Smooth muscle cell (in vitro differentiated cells): ENCODE measurements around the gene PRDM16. TPM values are rescaled to one million over a fixed set of nuclear protein-coding genes. Genes with fewer than 3 reads are reported as not detected.

Source experiments
- DNase-seq: peaks from one replicate; lab custom pipeline; 2025; ENCODE audit not compliant: unreplicated experiment; lab: John Stamatoyannopoulos, UW
- H2AFZ ChIP-seq: fragments of 200-600 bp; sonication (generic); 2 replicates; pipeline ENCODE4 v1.6.0; 2016; ENCODE audit warnings: antibody characterized with exemption, low read depth, mild to moderate bottlenecking
- H3F3A ChIP-seq: fragments of 200-600 bp; sonication (generic); 2 replicates; pipeline ENCODE4 v1.6.0; 2017; ENCODE audit warnings: antibody characterized with exemption, low read depth
- H3K27ac ChIP-seq: fragments of 200-600 bp; sonication (generic); 2 replicates; pipeline ENCODE4 v1.5.1; 2016; ENCODE audit warnings: low read depth, mild to moderate bottlenecking
- H3K27me3 ChIP-seq: fragments of 200-600 bp; sonication (generic); 2 replicates; pipeline ENCODE4 v1.6.1; 2016; ENCODE audit warnings: low read depth, mild to moderate bottlenecking
- H3K36me3 ChIP-seq: fragments of 200-600 bp; sonication (generic); 2 replicates; pipeline ENCODE4 v1.5.1; 2016; ENCODE audit warnings: low read depth
- H3K4me1 ChIP-seq: fragments of 200-600 bp; sonication (generic); 2 replicates; pipeline ENCODE4 v1.5.1; 2016; ENCODE audit warnings: low read depth
- H3K4me2 ChIP-seq: fragments of 200-600 bp; sonication (generic); 2 replicates; pipeline ENCODE4 v1.6.0; 2016; ENCODE audit warnings: mild to moderate bottlenecking
- H3K4me3 ChIP-seq: fragments of 200-600 bp; sonication (generic); 2 replicates; pipeline ENCODE4 v1.5.1; 2016; ENCODE audit warnings: mild to moderate bottlenecking
- H3K79me2 ChIP-seq: fragments of 200-600 bp; sonication (generic); 2 replicates; pipeline ENCODE4 v1.6.0; 2016; ENCODE audit warnings: low read depth, mild to moderate bottlenecking
- H3K9ac ChIP-seq: fragments of 200-600 bp; sonication (generic); 2 replicates; pipeline ENCODE4 v1.6.0; 2016; ENCODE audit warnings: low read depth
- H3K9me3 ChIP-seq: fragments of 200-600 bp; sonication (generic); replicated peaks from 2 replicates; pipeline ENCODE4 v1.5.1; 2016; ENCODE audit warnings: low read depth
- H4K20me1 ChIP-seq: fragments of 200-600 bp; sonication (generic); 2 replicates; pipeline ENCODE4 v1.6.0; 2016; ENCODE audit warnings: low read depth
- WGBS: methylation state at CpG from one replicate; pipeline ENCODE4 v1.1.7; 2016; ENCODE audit warnings: low lambda C conversion rate; 5-methylcytosine and 5-hydroxymethylcytosine counted together
- polyA plus RNA-seq: library from polyadenylated mRNA; unstranded; fragments of >200 nt; fragmentation: Nextera tagmentation; extraction: Ambion mirVana; gene quantifications from 2 replicates; pipeline ENCODE4 v1.2.1, GENCODE V29; 2016
- total RNA-seq: library from RNA; depleted of rRNA; stranded (reverse); fragments of >200 nt; gene quantifications from 2 replicates; pipeline ENCODE4 v1.2.3, GENCODE V29; 2014
- TF ChIP-seq, protein P1 (sequence below): fragments of 200-600 bp; sonication (generic); IDR thresholded peaks from 2 replicates; pipeline ENCODE4 v1.5.1; 2017; ENCODE audit warnings: borderline replicate concordance, mild to moderate bottlenecking, antibody characterized with exemption; ENCODE audit not compliant: insufficient read depth, poor library complexity, severe bottlenecking

The PRDM16 gene
- total and polyA plus RNA-seq, 2 experiments from 2014 or later, result 0.72 to 1.3 TPM

DNA sequence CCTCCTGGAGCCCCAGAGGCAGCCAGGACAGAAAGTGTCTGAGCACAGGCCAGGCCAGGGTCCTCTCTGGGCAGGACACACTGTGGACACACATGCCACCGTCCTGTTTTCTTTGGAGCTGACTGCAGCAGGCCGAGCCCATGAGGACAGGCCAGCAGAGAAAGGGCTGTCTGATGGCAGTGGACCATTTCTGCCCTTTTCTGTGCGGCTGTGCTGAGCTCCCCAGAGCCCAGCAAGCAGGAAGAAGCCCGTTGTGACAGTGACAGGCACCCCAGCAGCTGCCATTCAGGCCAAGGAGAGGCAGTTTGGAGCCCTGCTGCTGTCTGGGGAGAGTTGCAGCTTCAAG, 269.7 kb downstream of the PRDM16 start:
- no peak overlapping the region for H3K27ac ChIP-seq
- H3K4me1 ChIP-seq, result no peaks in the 10 kb centered on the region
- no peak overlapping the region for H3K4me3 ChIP-seq
- no peaks in the 10 kb centered on the region for H3K79me2 ChIP-seq
- H3K9ac ChIP-seq, result no peak overlapping the region
- H2AFZ ChIP-seq, result no peak overlapping the region
- TF ChIP-seq, protein P1, sequence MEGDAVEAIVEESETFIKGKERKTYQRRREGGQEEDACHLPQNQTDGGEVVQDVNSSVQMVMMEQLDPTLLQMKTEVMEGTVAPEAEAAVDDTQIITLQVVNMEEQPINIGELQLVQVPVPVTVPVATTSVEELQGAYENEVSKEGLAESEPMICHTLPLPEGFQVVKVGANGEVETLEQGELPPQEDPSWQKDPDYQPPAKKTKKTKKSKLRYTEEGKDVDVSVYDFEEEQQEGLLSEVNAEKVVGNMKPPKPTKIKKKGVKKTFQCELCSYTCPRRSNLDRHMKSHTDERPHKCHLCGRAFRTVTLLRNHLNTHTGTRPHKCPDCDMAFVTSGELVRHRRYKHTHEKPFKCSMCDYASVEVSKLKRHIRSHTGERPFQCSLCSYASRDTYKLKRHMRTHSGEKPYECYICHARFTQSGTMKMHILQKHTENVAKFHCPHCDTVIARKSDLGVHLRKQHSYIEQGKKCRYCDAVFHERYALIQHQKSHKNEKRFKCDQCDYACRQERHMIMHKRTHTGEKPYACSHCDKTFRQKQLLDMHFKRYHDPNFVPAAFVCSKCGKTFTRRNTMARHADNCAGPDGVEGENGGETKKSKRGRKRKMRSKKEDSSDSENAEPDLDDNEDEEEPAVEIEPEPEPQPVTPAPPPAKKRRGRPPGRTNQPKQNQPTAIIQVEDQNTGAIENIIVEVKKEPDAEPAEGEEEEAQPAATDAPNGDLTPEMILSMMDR, result no peak
- H3K36me3 ChIP-seq, result no peaks in the 10 kb centered on the region
- H3K27me3 ChIP-seq, result no peaks in the 10 kb centered on the region
- no peak for DNase-seq
- 80% methylated on average over 4 of the region's 4 CpGs for WGBS
- H3F3A ChIP-seq, result no peaks in the 10 kb centered on the region
- H3K4me2 ChIP-seq, result no peak overlapping the region
- no peaks in the 10 kb centered on the region for H4K20me1 ChIP-seq
- no peaks in the 10 kb centered on the region for H3K9me3 ChIP-seq

- no peak for DNase-seq
- H4K20me1 ChIP-seq, result no peaks in the 10 kb centered on the region
- no peak overlapping the region for H3K27ac ChIP-seq
- H3F3A ChIP-seq, result no peaks in the 10 kb centered on the region
- TF ChIP-seq, protein P1, result no peak
- no peaks in the 10 kb centered on the region for H3K27me3 ChIP-seq
- no peak overlapping the region for H3K4me2 ChIP-seq
- no peaks in the 10 kb centered on the region for H3K9me3 ChIP-seq
- H3K4me1 ChIP-seq, result no peaks in the 10 kb centered on the region
- no peaks in the 10 kb centered on the region for H3K36me3 ChIP-seq
- 90% methylated on average over 12 of the region's 12 CpGs for WGBS
- H3K79me2 ChIP-seq, result no peaks in the 10 kb centered on the region
- no peak overlapping the region for H3K4me3 ChIP-seq
- H2AFZ ChIP-seq, result no peak overlapping the region
- H3K9ac ChIP-seq, result no peak overlapping the region
Observed at GRCh38 chr1:3339856-3340255, 270.9 kb downstream of the PRDM16 start.

DNA sequence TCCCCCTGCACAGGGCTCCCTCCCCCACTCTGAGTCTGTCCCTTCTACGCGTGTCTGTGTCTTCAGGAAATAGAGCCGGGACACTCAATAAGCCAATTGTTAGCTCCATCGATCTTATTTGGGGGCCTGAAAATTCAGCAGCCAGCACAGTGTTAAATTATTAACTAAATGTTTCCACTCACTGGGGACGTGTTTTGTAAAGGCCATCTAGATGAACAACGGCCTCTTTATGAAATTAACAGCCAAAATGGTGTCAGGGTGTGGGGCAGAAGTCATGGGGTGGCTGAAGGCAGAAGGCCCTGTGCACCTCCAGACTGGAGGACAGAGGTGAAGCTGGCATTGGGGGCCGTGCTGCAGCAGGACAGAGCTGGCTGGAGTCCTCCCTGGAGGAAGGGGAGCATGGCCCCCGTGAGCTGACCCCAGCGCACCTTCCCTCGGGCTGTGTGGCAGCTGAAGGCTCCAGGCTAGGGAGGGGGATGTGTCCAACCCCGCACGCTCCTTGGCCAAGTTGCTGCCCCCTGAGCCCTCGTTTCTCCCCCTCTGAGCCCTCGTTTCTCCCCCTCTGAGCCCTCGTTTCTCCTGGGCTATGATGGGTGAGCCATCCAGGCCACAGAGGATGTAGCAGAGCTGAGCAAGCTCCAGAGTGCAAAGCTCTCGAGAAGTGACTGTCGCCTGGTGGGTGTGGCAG, 271.7 kb downstream of the PRDM16 start:
- H2AFZ ChIP-seq, result no peak overlapping the region
- H3K79me2 ChIP-seq, result no peaks in the 10 kb centered on the region
- H3K27ac ChIP-seq, result no peak overlapping the region
- TF ChIP-seq, protein P1, result no peak
- no peak overlapping the region for H3K4me3 ChIP-seq
- no peaks in the 10 kb centered on the region for H3K4me1 ChIP-seq
- H3K27me3 ChIP-seq, result no peaks in the 10 kb centered on the region
- no peaks in the 10 kb centered on the region for H3K9me3 ChIP-seq
- H3K4me2 ChIP-seq, result no peak overlapping the region
- no peaks in the 10 kb centered on the region for H3K36me3 ChIP-seq
- no peaks in the 10 kb centered on the region for H4K20me1 ChIP-seq
- H3F3A ChIP-seq, result no peaks in the 10 kb centered on the region
- no peak overlapping the region for H3K9ac ChIP-seq
- DNase-seq, result no peak
- WGBS, result 87% methylated on average over 17 of the region's 17 CpGs
